Kidney epithelial cell (primary cell): Measurements from ENCODE around the gene NEURL3. TPM values are rescaled to one million over a fixed set of nuclear protein-coding genes. Genes with fewer than 3 reads are reported as not detected.
A peak's percentile ranks its signal among the peaks of the same experiment; 100 is the strongest.

ENCODE experiments used
- DNase-seq: peaks from one replicate; pipeline ENCODE4 v3.0.0-alpha.2; 2010; ENCODE audit warnings: low read depth
- H3K27me3 ChIP-seq: 2 replicates; pipeline ENCODE4 v1.6.0; 2011; ENCODE audit warnings: low read length; ENCODE audit not compliant: control insufficient read depth, insufficient read depth
- H3K36me3 ChIP-seq: 2 replicates; pipeline ENCODE4 v1.5.1; 2011; ENCODE audit warnings: low read length; ENCODE audit not compliant: control insufficient read depth, insufficient read depth
- H3K4me3 ChIP-seq: 2 replicates; pipeline ENCODE4 v1.5.1; 2011; ENCODE audit warnings: low read depth, mild to moderate bottlenecking, control low read depth, low read length
- total RNA-seq: library from RNA; depleted of rRNA; stranded (reverse); fragments of >200 nt; gene quantifications from 2 replicates; pipeline ENCODE4 v1.2.3, GENCODE V29; 2015
- TF ChIP-seq, protein P1 (sequence below): IDR thresholded peaks from 2 replicates; pipeline ENCODE4 v1.5.1; 2011; ENCODE audit warnings: mild to moderate bottlenecking, moderate library complexity, low read length, control low read depth, inconsistent platforms; ENCODE audit not compliant: insufficient read depth, poor library complexity, severe bottlenecking

Gene NEURL3
- total RNA-seq, 1 donor from 2014 or later = 18.6 TPM

DNA sequence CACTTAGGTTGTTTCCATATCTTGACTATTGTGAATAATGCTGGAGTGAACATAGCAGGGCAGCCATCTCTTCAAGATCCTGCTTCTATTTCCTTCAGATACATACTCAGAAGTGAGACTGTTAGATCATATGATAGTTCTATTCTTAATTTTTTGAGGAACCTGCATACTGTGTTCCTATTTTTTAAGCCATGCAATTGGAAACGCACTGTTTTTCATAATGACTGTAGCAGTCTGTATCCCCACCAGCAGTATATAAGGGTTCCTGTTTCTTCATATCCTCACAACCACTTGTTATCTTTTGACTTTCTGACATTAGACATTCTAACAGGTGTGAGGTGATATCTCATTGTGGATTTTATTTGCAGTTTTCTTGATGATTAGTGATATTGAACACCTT is 15.5 kb downstream of the NEURL3 start:
- no peak overlapping the region for H3K4me3 ChIP-seq
- H3K36me3 ChIP-seq = no peaks in the 10 kb centered on the region
- no peak for DNase-seq
- TF ChIP-seq, protein P1, sequence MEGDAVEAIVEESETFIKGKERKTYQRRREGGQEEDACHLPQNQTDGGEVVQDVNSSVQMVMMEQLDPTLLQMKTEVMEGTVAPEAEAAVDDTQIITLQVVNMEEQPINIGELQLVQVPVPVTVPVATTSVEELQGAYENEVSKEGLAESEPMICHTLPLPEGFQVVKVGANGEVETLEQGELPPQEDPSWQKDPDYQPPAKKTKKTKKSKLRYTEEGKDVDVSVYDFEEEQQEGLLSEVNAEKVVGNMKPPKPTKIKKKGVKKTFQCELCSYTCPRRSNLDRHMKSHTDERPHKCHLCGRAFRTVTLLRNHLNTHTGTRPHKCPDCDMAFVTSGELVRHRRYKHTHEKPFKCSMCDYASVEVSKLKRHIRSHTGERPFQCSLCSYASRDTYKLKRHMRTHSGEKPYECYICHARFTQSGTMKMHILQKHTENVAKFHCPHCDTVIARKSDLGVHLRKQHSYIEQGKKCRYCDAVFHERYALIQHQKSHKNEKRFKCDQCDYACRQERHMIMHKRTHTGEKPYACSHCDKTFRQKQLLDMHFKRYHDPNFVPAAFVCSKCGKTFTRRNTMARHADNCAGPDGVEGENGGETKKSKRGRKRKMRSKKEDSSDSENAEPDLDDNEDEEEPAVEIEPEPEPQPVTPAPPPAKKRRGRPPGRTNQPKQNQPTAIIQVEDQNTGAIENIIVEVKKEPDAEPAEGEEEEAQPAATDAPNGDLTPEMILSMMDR = no peak
- no peaks in the 10 kb centered on the region for H3K27me3 ChIP-seq

DNA sequence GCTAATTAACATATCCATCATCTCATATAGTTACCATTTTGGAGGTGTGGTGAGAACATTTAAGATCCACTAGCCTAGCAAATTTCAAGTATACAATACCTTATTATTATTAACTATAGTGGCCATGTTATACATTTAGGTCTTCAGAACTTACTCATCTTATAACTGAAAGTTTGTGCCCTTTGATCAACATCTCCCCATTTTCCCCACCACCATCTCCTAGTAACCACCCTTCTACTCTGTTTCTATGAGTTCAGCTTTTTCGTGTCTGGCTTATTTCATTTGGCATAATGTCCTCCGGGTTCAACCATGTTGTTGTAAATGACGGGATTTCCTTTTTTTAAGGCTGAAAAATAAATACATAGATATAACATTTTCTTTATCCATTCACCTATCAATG is 15.9 kb downstream of the NEURL3 start:
- DNase-seq = no peak
- TF ChIP-seq, protein P1 = no peak
- no peaks in the 10 kb centered on the region for H3K27me3 ChIP-seq
- no peak overlapping the region for H3K4me3 ChIP-seq
- no peaks in the 10 kb centered on the region for H3K36me3 ChIP-seq

DNA sequence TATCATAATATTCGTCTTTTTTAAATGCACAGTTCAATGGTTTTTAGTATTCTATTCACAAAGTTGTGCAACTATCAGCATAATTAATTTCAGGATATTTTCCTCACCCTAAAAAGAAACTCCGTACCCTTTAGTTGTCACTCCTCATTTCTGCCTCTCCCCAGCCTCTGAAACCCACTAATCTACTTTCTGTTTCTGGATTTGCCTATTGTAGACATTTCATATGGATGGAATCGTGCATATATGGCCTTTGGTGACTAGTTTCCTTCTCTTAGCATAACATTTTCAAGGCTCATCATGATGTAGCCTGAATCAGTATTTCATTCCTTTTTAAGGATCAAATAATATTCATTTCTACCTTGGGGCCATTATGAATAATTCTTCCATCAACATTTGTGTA is 18.5 kb downstream of the NEURL3 start:
- H3K27me3 ChIP-seq = no peaks in the 10 kb centered on the region
- H3K4me3 ChIP-seq = no peak overlapping the region
- TF ChIP-seq, protein P1 = no peak
- H3K36me3 ChIP-seq = no peaks in the 10 kb centered on the region
- DNase-seq = no peak

DNA sequence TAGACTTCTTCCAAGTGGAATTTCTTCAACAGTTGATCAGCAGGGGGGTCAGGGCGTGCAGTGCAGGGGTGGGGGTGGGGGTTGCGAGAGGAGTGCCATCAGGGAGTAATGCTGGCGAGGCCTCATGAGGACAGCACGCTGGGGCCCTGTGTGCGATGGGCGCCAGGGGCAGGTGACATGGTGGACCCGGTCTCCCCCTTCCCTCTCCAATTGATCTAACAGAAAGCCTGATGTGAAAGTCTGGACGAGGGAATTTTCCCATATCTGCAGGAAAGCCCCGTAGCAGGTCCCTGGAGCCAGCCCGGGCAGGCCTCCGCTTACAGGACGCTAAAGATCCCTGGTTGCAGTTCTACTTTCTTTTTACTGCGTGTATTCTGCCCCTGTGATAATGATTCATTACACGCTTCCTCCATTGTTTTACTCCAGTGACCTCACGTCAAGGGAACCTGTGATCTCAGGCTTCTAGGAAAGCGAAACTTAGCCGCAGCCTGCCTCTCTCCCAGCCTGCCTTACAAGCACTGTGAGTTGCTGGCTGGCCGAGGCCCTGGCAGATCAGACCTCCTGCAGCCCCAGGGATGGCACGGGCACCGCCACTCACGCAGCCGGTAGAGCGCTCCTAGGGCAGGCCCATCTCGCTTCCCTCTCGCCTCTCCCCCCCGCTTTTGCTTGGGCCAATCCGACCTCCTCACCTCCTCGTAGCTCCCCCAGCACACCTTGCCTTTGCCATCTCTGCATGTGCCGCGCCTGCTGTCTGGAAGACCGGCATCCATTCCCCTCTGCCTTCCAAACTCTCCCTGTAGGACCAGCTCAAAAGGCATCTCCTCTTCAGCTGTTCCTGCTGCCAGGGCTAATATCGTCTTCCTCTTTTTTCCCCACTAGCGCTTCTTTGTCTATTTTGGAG is 19.2 kb downstream of the NEURL3 start:
- H3K4me3 ChIP-seq = peak overlapping the region; percentile 14
- DNase-seq = peak; percentile 95
- H3K36me3 ChIP-seq = no peaks in the 10 kb centered on the region
- H3K27me3 ChIP-seq = no peaks in the 10 kb centered on the region
- TF ChIP-seq, protein P1 = no peak

- no peak for DNase-seq
- TF ChIP-seq, protein P1 = no peak
- Histone ChIP-seq H3K36me3 (no peaks in the 10 kb centered on the region), H3K4me3 (no peak overlapping the region), H3K27me3 (no peaks in the 10 kb centered on the region)
Measured at GRCh38 chr2:96485350-96485749, 19.8 kb downstream of the NEURL3 start.
